Right lobe of liver (tissue), 4 donors: ENCODE data around the gene SYMPK.

Experiments used
- CTCF ChIP-seq, 4 donors: fragments of 200-600 bp in 3 of 4; fragments of 450-650 bp in 1 of 4; IDR thresholded peaks; one replicate each; pipeline versions ENCODE4 v1.5.1 to v1.8.0; 2016 to 2022; ENCODE audit warnings: antibody characterized with exemption in 4 of 4, mild to moderate bottlenecking in 2 of 4
- POLR2A ChIP-seq: fragments of 450-650 bp; IDR thresholded peaks from one replicate; pipeline ENCODE4 v1.6.1; 2017; ENCODE audit warnings: antibody characterized with exemption, mild to moderate bottlenecking
- donor health status: DM: no; HTN: no; CAD: no.
- donor health status: DM: no; HTN: no; CAD: no.
- donor health status: DM: no; HTN: yes; CAD: no.

GRCh38 chr19:45825917-45826893 is 36.7 kb downstream of the SYMPK start:
- TF ChIP-seq POLR2A (no peak), CTCF (IDR thresholded peaks at IDR 0.05) (no peak)
